Effector memory CD4-positive, alpha-beta T cell (primary cell): ENCODE data around the gene SMG5.

Experiments
- DNase-seq, 3 donors: peaks; one replicate each; pipeline ENCODE4 v3.0.0-alpha.2; 2020
- H3K27ac ChIP-seq: 2 replicates; pipeline ENCODE4 v1.7.0; 2013; ENCODE audit warnings: mild to moderate bottlenecking, low read length, moderate library complexity; ENCODE audit not compliant: insufficient read depth, poor library complexity, severe bottlenecking
- H3K27me3 ChIP-seq: replicated peaks from 2 replicates; pipeline ENCODE4 v1.7.0; 2013; ENCODE audit warnings: mild to moderate bottlenecking, low read length; ENCODE audit not compliant: insufficient read depth, control insufficient read depth, poor library complexity, severe bottlenecking
- H3K36me3 ChIP-seq: 2 replicates; pipeline ENCODE4 v1.7.0; 2013; ENCODE audit warnings: mild to moderate bottlenecking, low read length, moderate library complexity; ENCODE audit not compliant: control insufficient read depth, insufficient read depth
- H3K4me1 ChIP-seq: 2 replicates; pipeline ENCODE4 v1.7.0; 2013; ENCODE audit warnings: low read length, mild to moderate bottlenecking; ENCODE audit not compliant: control insufficient read depth, insufficient read depth, poor library complexity, severe bottlenecking
- H3K4me3 ChIP-seq: 2 replicates; pipeline ENCODE4 v1.7.0; 2013; ENCODE audit warnings: low read length, low read depth, mild to moderate bottlenecking; ENCODE audit not compliant: insufficient read depth, poor library complexity, severe bottlenecking
- H3K9me3 ChIP-seq: 2 replicates; pipeline ENCODE4 v1.7.0; 2013; ENCODE audit warnings: mild to moderate bottlenecking, low read length, moderate library complexity; ENCODE audit not compliant: control insufficient read depth

The SMG5 gene

GRCh38 chr1:156295391-156295947, 12.8 kb upstream of the SMG5 start, which contains the start of gene GLMP:
Gene GLMP (minus strand): TSS chr1:156295679. CDS start chr1:156295645, 34 bp downstream.
- H3K27me3 ChIP-seq = no peaks in the 10 kb centered on the region
- peaks cover 4% of the 10 kb centered on the region for H3K36me3 ChIP-seq
- peaks cover 13% of the 10 kb centered on the region for H3K4me1 ChIP-seq
- no peaks in the 10 kb centered on the region for H3K9me3 ChIP-seq
- peak; percentile 15 to 42 (median 30) for DNase-seq
- peak within 1 kb of the TSS; percentile 74 for H3K4me3 ChIP-seq
- peak within 1 kb of the TSS; percentile 52 for H3K27ac ChIP-seq

- H3K9me3 ChIP-seq = no peaks in the 10 kb centered on the region
- peaks cover 7% of the 10 kb centered on the region for H3K36me3 ChIP-seq
- H3K27me3 ChIP-seq = no peaks in the 10 kb centered on the region
- DNase-seq = no peak
- no peak overlapping the region for H3K4me3 ChIP-seq
- H3K27ac ChIP-seq = no peak overlapping the region
- H3K4me1 ChIP-seq = peaks cover 13% of the 10 kb centered on the region
These were observed 11.3 kb upstream of the SMG5 start for GRCh38 chr1:156293895-156294294.

- peaks cover 11% of the 10 kb centered on the region for H3K36me3 ChIP-seq
- no peak overlapping the region for H3K27ac ChIP-seq
- H3K4me1 ChIP-seq = peaks cover 13% of the 10 kb centered on the region
- no peaks in the 10 kb centered on the region for H3K9me3 ChIP-seq
- H3K27me3 ChIP-seq = no peaks in the 10 kb centered on the region
- no peak overlapping the region for H3K4me3 ChIP-seq
- no peak for DNase-seq
These were observed 10.4 kb upstream of the SMG5 start for GRCh38 chr1:156293098-156293434.

- Histone ChIP-seq H3K27ac (no peak overlapping the region), H3K36me3 (peaks cover 11% of the 10 kb centered on the region), H3K9me3 (no peaks in the 10 kb centered on the region), H3K27me3 (no peaks in the 10 kb centered on the region), H3K4me1 (peaks cover 13% of the 10 kb centered on the region), H3K4me3 (no peak overlapping the region)
- no peak for DNase-seq
These were observed 8.8 kb upstream of the SMG5 start for GRCh38 chr1:156291226-156292061.

GRCh38 chr1:156289857-156290256, 7.2 kb upstream of the SMG5 start:
- Histone ChIP-seq H3K9me3 (no peaks in the 10 kb centered on the region), H3K27me3 (no peaks in the 10 kb centered on the region), H3K4me3 (no peak overlapping the region), H3K36me3 (peaks cover 15% of the 10 kb centered on the region), H3K27ac (no peak overlapping the region), H3K4me1 (peaks cover 6% of the 10 kb centered on the region)
- no peak for DNase-seq

GRCh38 chr1:156286061-156286460, 3.4 kb upstream of the SMG5 start:
- no peaks in the 10 kb centered on the region for H3K9me3 ChIP-seq
- peaks cover 11% of the 10 kb centered on the region for H3K36me3 ChIP-seq
- DNase-seq = no peak
- H3K27ac ChIP-seq = no peak overlapping the region
- H3K4me3 ChIP-seq = no peak overlapping the region
- H3K4me1 ChIP-seq = peaks cover 16% of the 10 kb centered on the region
- no peaks in the 10 kb centered on the region for H3K27me3 ChIP-seq

- Histone ChIP-seq H3K9me3 (no peaks in the 10 kb centered on the region), H3K4me3 (no peak overlapping the region), H3K36me3 (peaks cover 11% of the 10 kb centered on the region), H3K27ac (no peak overlapping the region), H3K4me1 (peaks cover 18% of the 10 kb centered on the region), H3K27me3 (no peaks in the 10 kb centered on the region)
- DNase-seq = no peak
These were observed 2.8 kb upstream of the SMG5 start for GRCh38 chr1:156285437-156285836.

GRCh38 chr1:156284757-156285156, 2.1 kb upstream of the SMG5 start:
- Histone ChIP-seq H3K4me3 (no peak overlapping the region), H3K9me3 (no peaks in the 10 kb centered on the region), H3K36me3 (peaks cover 11% of the 10 kb centered on the region), H3K27me3 (no peaks in the 10 kb centered on the region), H3K27ac (no peak overlapping the region), H3K4me1 (peaks cover 18% of the 10 kb centered on the region)
- DNase-seq = no peak

GRCh38 chr1:156284112-156284511, 1.5 kb upstream of the SMG5 start, which contains the start of gene TMEM79:
Gene TMEM79 (plus strand): TSS chr1:156284325. CDS start chr1:156285227, 902 bp downstream.
- Histone ChIP-seq H3K36me3 (peaks cover 11% of the 10 kb centered on the region), H3K9me3 (no peaks in the 10 kb centered on the region), H3K4me3 (peak within 1 kb of the TSS; percentile 88), H3K27ac (peak within 1 kb of the TSS; percentile 81), H3K27me3 (no peaks in the 10 kb centered on the region), H3K4me1 (peaks cover 18% of the 10 kb centered on the region)
- DNase-seq = no peak

GRCh38 chr1:156283521-156283920, 896 bp upstream of the SMG5 start:
- DNase-seq = no peak
- peaks cover 18% of the 10 kb centered on the region for H3K4me1 ChIP-seq
- peak overlapping the region; percentile 88 for H3K4me3 ChIP-seq
- no peaks in the 10 kb centered on the region for H3K27me3 ChIP-seq
- H3K9me3 ChIP-seq = no peaks in the 10 kb centered on the region
- H3K27ac ChIP-seq = peak overlapping the region; percentile 81
- H3K36me3 ChIP-seq = peaks cover 9% of the 10 kb centered on the region
